Adipocyte (in vitro differentiated cells): ENCODE data around the gene SEPTIN12.
"Not testable (repeated sequence)": the region's sequence is repeated elsewhere in the genome, so short reads cannot be mapped to it uniquely, and the experiment has no call there.

Experiments
- DNase-seq: peaks from one replicate; pipeline ENCODE4 v3.0.0-alpha.2; 2015; ENCODE audit warnings: low read depth
- H3K27me3 ChIP-seq: replicated peaks from 2 replicates; pipeline ENCODE4 v1.7.0; 2013; ENCODE audit warnings: mild to moderate bottlenecking, low read length, moderate library complexity; ENCODE audit not compliant: control insufficient read depth, insufficient read depth
- H3K36me3 ChIP-seq: 2 replicates; pipeline ENCODE4 v1.7.0; 2013; ENCODE audit warnings: low read length, mild to moderate bottlenecking, moderate library complexity; ENCODE audit not compliant: control insufficient read depth, insufficient read depth, severe bottlenecking
- H3K4me1 ChIP-seq: 2 replicates; pipeline ENCODE4 v1.7.0; 2013; ENCODE audit warnings: mild to moderate bottlenecking, low read length, moderate library complexity; ENCODE audit not compliant: control insufficient read depth, insufficient read depth
- H3K4me3 ChIP-seq: 2 replicates; pipeline ENCODE4 v1.7.0; 2013; ENCODE audit warnings: mild to moderate bottlenecking, low read length, moderate library complexity
- H3K9ac ChIP-seq: 2 replicates; pipeline ENCODE4 v1.7.0; 2013; ENCODE audit warnings: mild to moderate bottlenecking, low read length, moderate library complexity
- H3K9me3 ChIP-seq: 2 replicates; pipeline ENCODE4 v1.7.0; 2013; ENCODE audit warnings: mild to moderate bottlenecking, low read length, moderate library complexity; ENCODE audit not compliant: control insufficient read depth

Gene SEPTIN12

GRCh38 chr16:4792951-4793513 lies 4.9 kb upstream of the SEPTIN12 start:
- no peak overlapping the region for H3K4me3 ChIP-seq
- no peak overlapping the region for H3K9ac ChIP-seq
- DNase-seq = no peak
- no peaks in the 10 kb centered on the region for H3K9me3 ChIP-seq
- H3K4me1 ChIP-seq = no peaks in the 10 kb centered on the region
- H3K27me3 ChIP-seq = peaks cover 22% of the 10 kb centered on the region
- no peaks in the 10 kb centered on the region for H3K36me3 ChIP-seq

DNA sequence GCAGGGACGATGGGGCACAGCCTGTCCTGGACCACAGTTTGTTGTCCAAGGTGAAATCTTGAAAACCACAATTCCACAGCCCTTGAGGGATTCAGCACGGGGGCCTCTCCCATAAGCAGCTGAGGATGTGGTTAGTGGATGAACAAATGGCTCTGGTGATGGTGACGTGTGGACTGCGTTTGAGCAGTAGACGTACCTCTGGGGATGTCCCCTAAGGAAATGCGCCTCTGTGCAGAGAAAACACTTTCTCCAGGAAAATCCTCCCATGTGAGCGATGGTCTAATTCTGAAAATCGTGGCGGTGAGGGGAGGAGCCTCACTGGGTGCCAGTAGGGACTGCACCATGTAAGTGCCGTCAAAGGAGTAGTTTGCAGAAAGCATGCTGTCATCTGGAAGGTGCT lies 2.7 kb upstream of the SEPTIN12 start:
- no peaks in the 10 kb centered on the region for H3K36me3 ChIP-seq
- H3K4me1 ChIP-seq = no peaks in the 10 kb centered on the region
- peaks cover 22% of the 10 kb centered on the region for H3K27me3 ChIP-seq
- no peak overlapping the region for H3K4me3 ChIP-seq
- no peak for DNase-seq
- no peak overlapping the region for H3K9ac ChIP-seq
- no peaks in the 10 kb centered on the region for H3K9me3 ChIP-seq

GRCh38 chr16:4790261-4790660 lies 2.1 kb upstream of the SEPTIN12 start:
- H3K27me3 ChIP-seq = peaks cover 22% of the 10 kb centered on the region
- H3K4me3 ChIP-seq = no peak overlapping the region

DNA sequence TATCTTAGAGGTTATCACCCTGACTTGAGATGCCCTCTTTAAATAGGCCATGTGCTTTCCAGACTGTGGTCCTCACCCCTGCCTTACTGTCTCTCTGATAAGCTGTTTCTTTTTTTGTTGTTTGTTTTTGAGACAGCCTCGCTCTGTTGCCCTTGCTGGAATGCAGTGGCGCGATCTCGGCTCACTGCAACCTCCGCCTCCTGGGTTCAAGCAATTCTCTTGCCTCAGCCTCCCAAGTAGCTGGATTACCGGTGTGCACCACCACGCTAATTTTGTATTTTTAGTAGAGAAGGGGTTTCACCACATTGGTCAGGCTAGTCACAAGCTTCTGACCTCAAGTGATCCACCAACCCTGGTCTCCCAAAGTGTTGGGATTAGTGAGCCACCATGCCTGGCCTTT lies 765 bp upstream of the SEPTIN12 start:
- Histone ChIP-seq H3K27me3 (peaks cover 22% of the 10 kb centered on the region), H3K4me3 (no peak overlapping the region), H3K4me1 (no peaks in the 10 kb centered on the region), H3K9me3 (no peaks in the 10 kb centered on the region), H3K36me3 (no peaks in the 10 kb centered on the region), H3K9ac (no peak overlapping the region)
- no peak for DNase-seq

More at GRCh38 chr16:4790261-4790660, 2.1 kb upstream of the SEPTIN12 start:
- no peaks in the 10 kb centered on the region for H3K9me3 ChIP-seq
- no peaks in the 10 kb centered on the region for H3K4me1 ChIP-seq
- no peak overlapping the region for H3K9ac ChIP-seq
- H3K36me3 ChIP-seq = no peaks in the 10 kb centered on the region
- no peak for DNase-seq

GRCh38 chr16:4788489-4788889 lies 344 bp upstream of the SEPTIN12 start:
- no peak overlapping the region for H3K9ac ChIP-seq
- no peak overlapping the region for H3K4me3 ChIP-seq
- peaks cover 22% of the 10 kb centered on the region for H3K27me3 ChIP-seq
- H3K36me3 ChIP-seq = no peaks in the 10 kb centered on the region
- no peaks in the 10 kb centered on the region for H3K4me1 ChIP-seq
- no peaks in the 10 kb centered on the region for H3K9me3 ChIP-seq
- DNase-seq = no peak

DNA sequence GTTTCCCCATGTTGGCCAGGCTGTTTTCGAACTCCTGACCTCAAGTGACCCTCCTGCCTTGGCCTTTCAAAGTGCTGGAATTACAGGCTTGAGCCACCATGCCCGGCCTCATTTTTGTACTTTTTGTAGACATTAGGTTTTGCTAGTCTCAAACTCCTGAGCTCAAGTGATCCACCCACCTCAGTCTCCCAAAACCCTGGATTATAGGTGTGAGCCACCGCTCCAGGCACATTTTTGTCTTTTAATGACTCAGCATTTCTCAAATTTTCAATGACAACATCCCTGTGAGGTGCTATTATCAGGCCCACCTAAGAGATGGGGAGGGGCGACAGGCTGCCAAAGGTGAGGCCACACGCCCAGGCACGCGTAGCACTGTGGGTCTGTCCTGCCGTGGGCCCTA lies 1.1 kb downstream of the SEPTIN12 start:
- H3K9me3 ChIP-seq = no peaks in the 10 kb centered on the region
- H3K9ac ChIP-seq = no peak overlapping the region
- no peak overlapping the region for H3K4me3 ChIP-seq
- H3K4me1 ChIP-seq = no peaks in the 10 kb centered on the region
- no peak for DNase-seq
- H3K27me3 ChIP-seq = peaks cover 22% of the 10 kb centered on the region
- no peaks in the 10 kb centered on the region for H3K36me3 ChIP-seq

- Histone ChIP-seq H3K9me3 (no peaks in the 10 kb centered on the region), H3K27me3 (peaks cover 17% of the 10 kb centered on the region), H3K9ac (no peak overlapping the region), H3K36me3 (no peaks in the 10 kb centered on the region), H3K4me3 (no peak overlapping the region), H3K4me1 (no peaks in the 10 kb centered on the region)
- DNase-seq = no peak
Measured at GRCh38 chr16:4785758-4786433, 2.2 kb downstream of the SEPTIN12 start.

GRCh38 chr16:4784444-4784987 lies 3.6 kb downstream of the SEPTIN12 start:
- DNase-seq = not testable (repeated sequence)

GRCh38 chr16:4783951-4784336 lies 4.2 kb downstream of the SEPTIN12 start:
- no peaks in the 10 kb centered on the region for H3K4me1 ChIP-seq
- DNase-seq = no peak
- no peaks in the 10 kb centered on the region for H3K9me3 ChIP-seq
- no peak overlapping the region for H3K4me3 ChIP-seq
- peaks cover 4% of the 10 kb centered on the region for H3K27me3 ChIP-seq
- no peaks in the 10 kb centered on the region for H3K36me3 ChIP-seq
- no peak overlapping the region for H3K9ac ChIP-seq

More at GRCh38 chr16:4784444-4784987, 3.6 kb downstream of the SEPTIN12 start:
- H3K4me1 ChIP-seq, H3K27me3 ChIP-seq, H3K9ac ChIP-seq, H3K9me3 ChIP-seq, H3K36me3 ChIP-seq, H3K4me3 ChIP-seq: not testable (repeated sequence)

- no peaks in the 10 kb centered on the region for H3K4me1 ChIP-seq
- no peak overlapping the region for H3K4me3 ChIP-seq
- no peaks in the 10 kb centered on the region for H3K27me3 ChIP-seq
- H3K9ac ChIP-seq = no peak overlapping the region
- DNase-seq = no peak
- no peaks in the 10 kb centered on the region for H3K36me3 ChIP-seq
- no peaks in the 10 kb centered on the region for H3K9me3 ChIP-seq
Measured at GRCh38 chr16:4783251-4783950, 4.7 kb downstream of the SEPTIN12 start.

DNA sequence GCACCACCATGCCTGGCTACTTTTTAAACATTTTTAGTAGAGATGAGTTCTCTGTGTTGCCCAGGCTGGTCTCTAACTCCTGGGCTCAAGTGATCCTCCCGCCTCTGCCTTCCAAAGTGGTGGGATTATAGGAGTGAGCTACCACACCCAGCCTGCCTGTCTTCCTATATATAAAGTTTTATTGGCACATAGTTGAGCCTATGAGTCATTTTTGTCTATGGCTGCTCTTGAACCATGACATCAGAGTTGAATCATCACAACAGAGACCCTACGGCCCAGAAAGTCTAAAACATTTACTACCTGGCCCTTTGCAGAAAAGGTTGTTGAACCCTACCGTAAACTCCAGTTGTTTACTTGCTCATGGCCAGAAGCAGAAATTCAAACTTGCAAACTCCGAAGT lies 7.9 kb downstream of the SEPTIN12 start:
- Histone ChIP-seq H3K4me3 (no peak overlapping the region), H3K9me3 (no peaks in the 10 kb centered on the region), H3K36me3 (no peaks in the 10 kb centered on the region), H3K4me1 (no peaks in the 10 kb centered on the region), H3K27me3 (no peaks in the 10 kb centered on the region), H3K9ac (no peak overlapping the region)
- DNase-seq = no peak
